GM18870 (cell line): Measurements from ENCODE around the gene XKRX.

Experiments
- ATAC-seq: cut with Tn5 transposase; IDR thresholded peaks from one replicate; pipeline ENCODE4 v1.9.1; 2021; ENCODE audit warnings: moderate library complexity; ENCODE audit not compliant: unreplicated experiment

The XKRX gene

GRCh38 chrX:100928660-100929613 lies at the start of gene XKRX:
Gene XKRX (minus strand): TSS chrX:100928917. CDS start chrX:100928304, 613 bp downstream.
- ATAC-seq, result peak; percentile 36

- no peak for ATAC-seq
These were observed 47.5 kb upstream of the XKRX start for GRCh38 chrX:100976211-100976610.

- no peak for ATAC-seq
These were observed 46.5 kb upstream of the XKRX start for GRCh38 chrX:100975212-100975611.

GRCh38 chrX:100973411-100973810 lies 44.7 kb upstream of the XKRX start:
- no peak for ATAC-seq

DNA sequence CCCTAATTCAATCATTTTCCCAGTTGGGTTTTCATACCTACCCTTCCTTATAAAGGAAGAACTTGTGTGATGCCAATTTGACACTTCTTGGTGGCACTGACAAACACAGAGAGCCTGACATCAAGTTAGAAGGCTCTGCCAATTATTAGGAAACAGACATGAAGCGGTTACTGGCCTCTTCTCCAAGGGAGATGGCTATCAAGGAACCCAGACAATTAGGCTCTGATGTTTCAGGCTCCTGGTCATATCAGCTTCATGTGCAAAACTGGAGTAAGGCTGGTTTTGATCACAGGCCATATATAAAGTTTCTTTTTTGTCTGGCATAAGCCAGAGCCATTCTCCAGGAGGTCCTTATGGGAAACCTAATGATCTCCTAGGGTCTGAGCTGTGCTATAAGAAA lies 41.2 kb upstream of the XKRX start:
- no peak for ATAC-seq

- no peak for ATAC-seq
These were observed 40.7 kb upstream of the XKRX start, which contains the start of gene ARL13A for GRCh38 chrX:100969408-100969807. Gene ARL13A (plus strand): TSS chrX:100969708. CDS start chrX:100973690, 3,982 bp downstream.

DNA sequence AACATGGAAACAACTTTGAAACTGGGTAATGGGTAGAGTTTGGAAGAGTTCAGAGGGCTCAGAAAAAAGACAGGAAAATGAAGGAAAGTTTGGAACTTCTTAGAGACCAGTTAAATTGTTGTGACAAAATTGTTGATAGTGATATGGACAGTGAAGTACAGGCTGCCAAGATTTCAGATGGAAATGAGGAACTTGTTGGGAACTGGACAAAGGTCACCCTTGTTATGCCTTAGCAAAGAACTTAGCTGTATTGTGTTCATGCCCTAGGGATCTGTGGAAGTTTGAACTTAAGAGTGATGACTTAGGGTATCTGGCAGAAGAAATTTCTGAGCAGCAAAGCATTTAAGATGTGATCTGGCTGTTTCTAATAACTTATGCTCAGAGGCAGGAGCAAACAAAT lies 35.6 kb upstream of the XKRX start:
- ATAC-seq, result no peak

GRCh38 chrX:100962811-100963210 lies 34.1 kb upstream of the XKRX start:
- no peak for ATAC-seq

- no peak for ATAC-seq
These were observed 19.8 kb upstream of the XKRX start for GRCh38 chrX:100948557-100948956.

- no peak for ATAC-seq
These were observed 17.7 kb upstream of the XKRX start for GRCh38 chrX:100946299-100946927.

DNA sequence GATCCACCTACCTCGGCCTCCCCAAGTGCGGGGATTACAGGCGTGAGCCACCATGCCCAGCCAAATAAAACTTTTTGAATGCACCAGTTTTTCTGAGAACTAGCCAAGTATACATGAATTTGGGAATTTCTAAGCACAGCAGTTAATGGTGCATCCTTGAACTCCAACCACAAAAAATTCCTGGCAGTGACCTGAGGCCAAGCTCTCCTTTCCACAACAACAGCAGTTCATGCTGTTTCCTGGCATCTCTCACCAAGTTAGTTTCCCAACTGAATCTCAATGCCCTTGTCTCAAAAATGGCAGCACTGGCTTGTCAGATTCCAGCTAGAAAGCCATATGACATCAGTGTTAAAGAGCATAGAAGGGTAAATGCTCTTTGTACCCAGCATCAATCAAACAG lies 15.9 kb upstream of the XKRX start:
- no peak for ATAC-seq

GRCh38 chrX:100939333-100939732 lies 10.6 kb upstream of the XKRX start:
- no peak for ATAC-seq

DNA sequence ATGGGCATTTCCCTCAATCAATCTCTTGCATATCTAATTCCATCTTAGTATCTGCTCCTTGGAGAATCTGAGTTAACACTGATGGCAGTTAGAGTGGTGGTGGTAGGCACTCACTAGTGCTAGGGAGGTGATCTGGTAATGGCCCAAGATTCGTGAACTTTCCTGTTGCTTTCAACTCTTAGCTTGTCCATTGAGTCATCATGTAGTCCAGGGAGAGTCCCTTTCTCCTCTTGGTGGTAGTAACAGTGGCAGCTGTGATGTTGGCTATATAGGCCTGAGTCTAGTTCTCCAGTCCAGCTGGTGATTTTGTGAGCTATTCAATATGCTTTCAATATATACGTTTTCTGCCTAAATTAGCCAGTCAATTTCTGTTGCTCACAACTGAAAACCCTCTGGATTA lies 7.0 kb upstream of the XKRX start:
- no peak for ATAC-seq

DNA sequence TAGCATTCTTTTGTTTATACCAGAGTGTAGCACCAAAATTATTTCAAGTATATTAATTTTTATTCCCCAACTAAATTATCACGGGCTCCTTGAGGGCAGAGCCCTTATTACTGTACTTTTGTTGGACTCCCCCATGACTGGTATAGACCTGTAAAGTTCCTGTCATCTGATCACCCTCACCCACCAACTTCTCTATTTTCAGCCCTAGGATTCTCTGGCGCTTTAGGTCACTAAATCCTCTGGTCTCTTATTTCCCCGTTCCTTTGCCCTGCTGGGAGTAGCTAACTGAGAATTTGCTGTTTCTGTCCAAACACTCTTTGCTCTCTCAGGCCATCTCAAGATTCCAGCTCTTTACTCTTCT lies 3.2 kb upstream of the XKRX start:
- peak; percentile 28 for ATAC-seq

DNA sequence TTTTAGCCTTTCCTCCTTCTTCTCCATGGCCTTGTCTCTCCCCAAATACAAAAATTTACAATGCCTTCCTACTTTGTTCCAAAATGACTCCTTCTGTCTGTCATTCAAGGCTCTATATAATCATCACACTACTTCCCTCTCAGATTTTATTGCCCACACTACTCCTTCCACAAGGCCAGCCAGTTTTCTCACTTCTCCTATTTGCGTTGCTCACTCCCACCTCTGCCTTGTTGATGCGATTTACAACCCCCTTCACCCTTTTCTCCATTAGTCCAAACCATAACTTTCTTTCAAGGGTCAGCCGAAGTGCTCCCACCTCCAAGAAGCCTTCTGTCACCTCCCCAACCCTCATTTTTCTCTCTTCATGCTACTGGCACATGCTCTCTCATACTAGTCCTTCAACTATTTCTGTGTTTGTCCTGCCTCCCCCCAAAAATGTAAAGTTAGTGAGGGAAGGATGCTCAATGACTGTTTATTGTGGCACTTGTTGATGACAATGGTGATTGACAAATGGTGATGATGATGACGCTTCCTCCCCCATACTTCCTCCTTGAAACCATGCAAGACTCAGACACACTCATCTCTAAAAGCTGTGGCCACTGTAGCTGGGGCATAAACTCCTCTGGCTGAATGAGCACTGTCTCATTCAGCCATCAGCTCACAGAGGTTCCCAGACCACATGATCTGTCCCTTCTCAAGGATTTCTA lies 2.7 kb upstream of the XKRX start:
- peak; percentile 83 for ATAC-seq

DNA sequence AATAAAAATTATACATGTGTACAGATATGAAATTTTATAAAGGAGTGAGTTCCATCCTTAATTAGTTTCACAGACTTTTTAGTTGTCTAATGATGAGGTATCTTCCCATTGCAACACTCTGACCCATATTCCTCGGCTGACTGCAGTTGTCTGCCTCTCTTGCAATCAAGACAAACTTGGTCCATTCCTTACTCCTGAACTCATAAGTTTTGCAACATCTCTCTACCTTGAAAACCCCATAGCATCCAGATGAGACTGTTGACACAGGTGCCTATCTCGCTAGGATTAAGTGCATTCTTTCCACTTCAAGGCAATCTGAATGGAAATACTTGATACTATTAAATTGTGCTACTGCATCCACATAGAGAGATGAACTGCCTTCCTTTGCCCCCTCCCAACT lies 2.3 kb downstream of the XKRX start:
- no peak for ATAC-seq

GRCh38 chrX:100924375-100924774 lies 4.3 kb downstream of the XKRX start:
- no peak for ATAC-seq

DNA sequence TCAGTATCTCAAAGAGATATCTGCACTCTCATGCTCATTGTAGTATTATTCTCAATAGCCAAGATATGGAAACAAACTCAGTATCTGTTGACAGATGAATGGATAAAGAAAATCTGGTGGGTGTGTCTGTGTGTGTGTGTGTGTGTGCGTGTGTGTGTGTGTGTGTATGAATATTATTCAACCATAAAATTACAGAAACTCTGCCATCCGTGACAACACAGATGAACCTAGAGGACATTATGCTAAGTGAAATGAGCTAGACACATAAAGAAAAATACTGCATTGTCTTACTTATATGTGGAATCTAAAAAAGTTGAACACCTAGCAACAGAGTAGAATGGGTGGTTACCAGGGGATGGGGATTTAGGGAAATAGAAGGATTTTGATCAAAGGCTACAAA lies 13.2 kb downstream of the XKRX start:
- ATAC-seq, result no peak

DNA sequence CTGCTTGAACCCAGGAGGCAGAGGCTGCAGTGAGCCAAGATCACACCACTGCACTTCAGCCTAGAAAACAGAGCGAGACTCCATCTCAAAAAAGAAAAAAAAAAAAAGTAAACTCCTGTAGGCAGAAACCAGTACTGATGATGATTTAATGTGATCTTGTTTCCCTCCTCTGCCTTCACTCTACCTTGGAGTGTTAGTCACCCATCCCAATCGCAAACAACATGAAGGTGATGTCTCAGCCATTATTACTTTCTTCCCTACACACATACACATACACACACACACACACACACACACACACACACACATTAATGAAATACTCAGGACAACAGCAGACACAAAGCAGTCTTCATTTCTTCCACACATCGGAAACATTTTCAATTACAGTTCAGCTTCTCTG lies 15.6 kb downstream of the XKRX start:
- ATAC-seq, result no peak

GRCh38 chrX:100911731-100912130 lies 17.0 kb downstream of the XKRX start:
- no peak for ATAC-seq

GRCh38 chrX:100905620-100906019 lies 23.1 kb downstream of the XKRX start:
- no peak for ATAC-seq

- ATAC-seq, result no peak
These were observed 24.3 kb downstream of the XKRX start for GRCh38 chrX:100904433-100904832.
